ENCODE measurements around the gene BUB1. TPM values are rescaled to one million over a fixed set of nuclear protein-coding genes. Genes with fewer than 3 reads are reported as not detected.

Gene BUB1
- total and polyA plus RNA-seq, 8 donors = 7.1 to 44.9 (median 21.2) TPM

- H3K4me1 ChIP-seq = peaks cover 0 to 29% of the 10 kb centered on the region in 2 donors
- intact Hi-C loops (cut with DNase I) = no loop called here
- TF ChIP-seq, protein P1, sequence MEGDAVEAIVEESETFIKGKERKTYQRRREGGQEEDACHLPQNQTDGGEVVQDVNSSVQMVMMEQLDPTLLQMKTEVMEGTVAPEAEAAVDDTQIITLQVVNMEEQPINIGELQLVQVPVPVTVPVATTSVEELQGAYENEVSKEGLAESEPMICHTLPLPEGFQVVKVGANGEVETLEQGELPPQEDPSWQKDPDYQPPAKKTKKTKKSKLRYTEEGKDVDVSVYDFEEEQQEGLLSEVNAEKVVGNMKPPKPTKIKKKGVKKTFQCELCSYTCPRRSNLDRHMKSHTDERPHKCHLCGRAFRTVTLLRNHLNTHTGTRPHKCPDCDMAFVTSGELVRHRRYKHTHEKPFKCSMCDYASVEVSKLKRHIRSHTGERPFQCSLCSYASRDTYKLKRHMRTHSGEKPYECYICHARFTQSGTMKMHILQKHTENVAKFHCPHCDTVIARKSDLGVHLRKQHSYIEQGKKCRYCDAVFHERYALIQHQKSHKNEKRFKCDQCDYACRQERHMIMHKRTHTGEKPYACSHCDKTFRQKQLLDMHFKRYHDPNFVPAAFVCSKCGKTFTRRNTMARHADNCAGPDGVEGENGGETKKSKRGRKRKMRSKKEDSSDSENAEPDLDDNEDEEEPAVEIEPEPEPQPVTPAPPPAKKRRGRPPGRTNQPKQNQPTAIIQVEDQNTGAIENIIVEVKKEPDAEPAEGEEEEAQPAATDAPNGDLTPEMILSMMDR (IDR thresholded peaks at IDR 0.05) = no peak
- no peak overlapping the region for H3K27ac ChIP-seq
- ATAC-seq (no peak), DNase-seq (no peak)
- no peaks in the 10 kb centered on the region for H3K36me3 ChIP-seq
- H3K4me3 ChIP-seq = peak overlapping the region; percentile 55 to 59
- H3K27me3 ChIP-seq = no peaks in the 10 kb centered on the region
- H3K9me3 ChIP-seq = no peaks in the 10 kb centered on the region
These were observed 783 bp downstream of the BUB1 start for GRCh38 chr2:110677080-110677479.

GRCh38 chr2:110675679-110676078 is 2.2 kb downstream of the BUB1 start:
- Histone ChIP-seq H3K4me1 (peaks cover 0 to 29% of the 10 kb centered on the region in 2 donors), H3K27ac (peak overlapping the region in 1 of 2 donors; percentile 46), H3K4me3 (no peak overlapping the region), H3K27me3 (no peaks in the 10 kb centered on the region), H3K36me3 (peaks cover 0 to 4% of the 10 kb centered on the region in 2 donors), H3K9me3 (no peaks in the 10 kb centered on the region)
- intact Hi-C loops (cut with DNase I) = no loop called here
- ATAC-seq (no peak), DNase-seq (no peak)
- TF ChIP-seq, protein P1 (IDR thresholded peaks at IDR 0.05) = no peak

GRCh38 chr2:110674620-110675555 is 3.0 kb downstream of the BUB1 start:
- Histone ChIP-seq H3K27ac (peak overlapping the region in 1 of 2 donors; percentile 46), H3K36me3 (peaks cover 0 to 6% of the 10 kb centered on the region in 2 donors), H3K4me3 (no peak overlapping the region), H3K9me3 (no peaks in the 10 kb centered on the region), H3K27me3 (no peaks in the 10 kb centered on the region), H3K4me1 (peaks cover 0 to 29% of the 10 kb centered on the region in 2 donors)
- TF ChIP-seq, protein P1 (IDR thresholded peaks at IDR 0.05) = no peak
- DNase-seq (peak in 1 of 4 donors; percentile 64), ATAC-seq (peak; percentile 31)
- intact Hi-C loops (cut with DNase I) = no loop called here

DNA sequence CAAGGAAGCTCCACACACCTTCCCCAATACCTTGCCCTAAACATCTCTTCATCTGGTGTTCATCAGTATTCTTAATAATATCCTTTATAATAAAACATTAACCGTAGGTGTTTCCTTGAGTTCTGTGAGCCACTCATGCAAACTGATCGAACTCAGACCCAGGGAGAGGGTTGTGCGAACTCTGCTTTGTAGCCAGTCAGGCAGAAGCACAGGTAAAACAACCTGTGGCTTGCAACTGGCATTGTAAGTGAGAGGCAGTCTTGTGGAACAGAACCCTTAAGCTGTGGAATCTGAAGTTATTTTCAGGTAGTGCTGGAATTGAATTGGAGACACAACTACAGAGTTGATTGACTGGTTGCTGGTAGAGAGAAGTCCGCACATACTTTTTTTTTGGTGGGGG is 4.7 kb downstream of the BUB1 start:
- Histone ChIP-seq H3K36me3 (peaks cover 0 to 15% of the 10 kb centered on the region in 2 donors), H3K4me1 (peaks cover 0 to 16% of the 10 kb centered on the region in 2 donors), H3K4me3 (no peak overlapping the region), H3K27me3 (no peaks in the 10 kb centered on the region), H3K9me3 (no peaks in the 10 kb centered on the region), H3K27ac (no peak overlapping the region)
- TF ChIP-seq, protein P1 (IDR thresholded peaks at IDR 0.05) = no peak
- ATAC-seq (no peak), DNase-seq (no peak)
- intact Hi-C loops (cut with DNase I) = no loop called here

GRCh38 chr2:110670826-110671225 is 7.0 kb downstream of the BUB1 start:
- DNase-seq (no peak), ATAC-seq (peak; percentile 25)
- intact Hi-C loops (cut with DNase I) = no loop called here
- H3K9me3 ChIP-seq = no peaks in the 10 kb centered on the region
- no peaks in the 10 kb centered on the region for H3K27me3 ChIP-seq
- peaks cover 0 to 17% of the 10 kb centered on the region in 2 donors for H3K36me3 ChIP-seq
- TF ChIP-seq, protein P1 (IDR thresholded peaks at IDR 0.05) = no peak
- no peak overlapping the region for H3K4me3 ChIP-seq
- peaks cover 1 to 6% of the 10 kb centered on the region in 2 donors for H3K4me1 ChIP-seq
- H3K27ac ChIP-seq = no peak overlapping the region

Data from left lung (tissue), 10 donors.